HepG2 (cell line): Measurements from ENCODE around the gene OPRL1. TPM values are rescaled to one million over a fixed set of nuclear protein-coding genes. Genes with fewer than 3 reads are reported as not detected.

Source experiments
- ARNTL ChIP-seq: sonication (generic); formaldehyde crosslinking; IDR thresholded peaks from 2 replicates; pipeline ENCODE4 v1.4.0; 2020; ENCODE audit warnings: mild to moderate bottlenecking, missing genetic modification reagents
- CENPT ChIP-seq: sonication (generic); formaldehyde crosslinking; IDR thresholded peaks from 2 replicates; pipeline ENCODE4 v1.8.0; 2022; ENCODE audit warnings: low read depth, mild to moderate bottlenecking, moderate library complexity, missing genetic modification reagents
- GTF3A ChIP-seq: sonication (generic); formaldehyde crosslinking; conservative IDR thresholded peaks from 2 replicates; pipeline ENCODE4 v1.4.0; 2020; ENCODE audit warnings: mild to moderate bottlenecking, missing genetic modification reagents
- KLF6 ChIP-seq: IDR thresholded peaks from 2 replicates; pipeline ENCODE4 v1.8.0; 2016; ENCODE audit warnings: missing biosample characterization, missing genetic modification reagents
- NCOA1 ChIP-seq: sonication (generic); formaldehyde crosslinking; IDR thresholded peaks from 2 replicates; pipeline ENCODE4 v1.9.0; 2021; ENCODE audit warnings: missing genetic modification reagents
- NFE2L1 ChIP-seq: sonication (generic); formaldehyde crosslinking; IDR thresholded peaks from 2 replicates; pipeline ENCODE4 v1.4.0; 2020; ENCODE audit warnings: missing genetic modification reagents, mild to moderate bottlenecking, borderline replicate concordance
- SPEN ChIP-seq: sonication (generic); formaldehyde crosslinking; IDR thresholded peaks from 2 replicates; pipeline ENCODE4 v1.5.1; 2020; ENCODE audit warnings: low read depth, mild to moderate bottlenecking, missing genetic modification reagents
- SRY ChIP-seq: sonication (generic); formaldehyde crosslinking; IDR thresholded peaks from 2 replicates; pipeline ENCODE4 v1.8.0; 2022; ENCODE audit warnings: mild to moderate bottlenecking, missing genetic modification reagents
- TAF15 ChIP-seq: fragments of 200-400 bp; formaldehyde crosslinking; IDR thresholded peaks from one replicate; pipeline ENCODE4 v1.6.1; 2018; ENCODE audit warnings: mild to moderate bottlenecking, low read depth, low read length; ENCODE audit not compliant: poor library complexity, severe bottlenecking
- XRCC5 ChIP-seq: fragments of 200-400 bp; formaldehyde crosslinking; optimal IDR thresholded peaks from 2 replicates; pipeline ENCODE3; 2017; ENCODE audit warnings: mild to moderate bottlenecking, low read length
- ZBTB38 ChIP-seq: sonication (generic); formaldehyde crosslinking; IDR thresholded peaks from 2 replicates; pipeline ENCODE4 v1.5.1; 2020; ENCODE audit warnings: mild to moderate bottlenecking, missing genetic modification reagents
- ZNF331 ChIP-seq: sonication (generic); formaldehyde crosslinking; IDR thresholded peaks from 2 replicates; pipeline ENCODE4 v1.4.0; 2020; ENCODE audit warnings: missing genetic modification reagents
- ZNF430 ChIP-seq: sonication (generic); formaldehyde crosslinking; IDR thresholded peaks from 2 replicates; pipeline ENCODE4 v1.9.0; 2021; ENCODE audit warnings: mild to moderate bottlenecking, missing genetic modification reagents
- ZNF431 ChIP-seq: sonication (generic); formaldehyde crosslinking; IDR thresholded peaks from 2 replicates; pipeline ENCODE4 v1.9.0; 2022; ENCODE audit warnings: missing genetic modification reagents, low read depth, mild to moderate bottlenecking, borderline replicate concordance
- ZNF451 ChIP-seq: sonication (generic); formaldehyde crosslinking; IDR thresholded peaks from 2 replicates; pipeline ENCODE4 v1.5.0; 2020; ENCODE audit warnings: mild to moderate bottlenecking, missing genetic modification reagents
- polyA plus RNA-seq, 8 experiments: library from polyadenylated mRNA; depleted of rRNA in 3 of 8; stranded (reverse) in 7 of 8; unstranded in 1 of 8; fragments of >200 nt; fragmentation: Illumina TruSeq in 4 of 8; extraction: Trizol in 4 of 8; gene quantifications; 2 replicates each; pipeline versions ENCODE4 v1.2.1 to v1.2.3, GENCODE V29; 2011 to 2016; ENCODE audit warnings: low read depth in 4 of 8, missing spikeins in 1 of 8, mixed read lengths in 1 of 8; ENCODE audit not compliant: insufficient read depth in 1 of 8
- total RNA-seq, 5 experiments: library from RNA; depleted of rRNA; stranded (reverse); fragments of >200 nt; fragmentation: Illumina TruSeq; extraction: Trizol; gene quantifications; 2 replicates each; pipeline ENCODE4 v1.2.3, GENCODE V29; 2016; ENCODE audit warnings: low read depth in 1 of 5
- TF ChIP-seq, protein P1 (sequence below): sonication (generic); formaldehyde crosslinking; IDR thresholded peaks from 2 replicates; pipeline ENCODE4 v1.8.0; 2022; ENCODE audit warnings: low read depth, missing genetic modification reagents
- TF ChIP-seq, protein P2 (sequence below): sonication (generic); formaldehyde crosslinking; IDR thresholded peaks from 2 replicates; pipeline ENCODE4 v1.4.0; 2020; ENCODE audit warnings: missing genetic modification reagents
- TF ChIP-seq, protein P3 (sequence below): sonication (generic); formaldehyde crosslinking; IDR thresholded peaks from 2 replicates; pipeline ENCODE4 v1.8.1; 2022; ENCODE audit warnings: low read depth, mild to moderate bottlenecking, missing genetic modification reagents
- TF ChIP-seq, protein P4 (sequence below): sonication (generic); formaldehyde crosslinking; IDR thresholded peaks from 2 replicates; pipeline ENCODE4 v1.8.1; 2023; ENCODE audit warnings: missing genetic modification reagents, inconsistent platforms, borderline replicate concordance

OPRL1 gene
- total and polyA plus RNA-seq, 2 of the 13 experiments (the other 11 are each of a cell fraction or from before 2014, with no cell fraction given) = 0.35 to 0.71 TPM

DNA sequence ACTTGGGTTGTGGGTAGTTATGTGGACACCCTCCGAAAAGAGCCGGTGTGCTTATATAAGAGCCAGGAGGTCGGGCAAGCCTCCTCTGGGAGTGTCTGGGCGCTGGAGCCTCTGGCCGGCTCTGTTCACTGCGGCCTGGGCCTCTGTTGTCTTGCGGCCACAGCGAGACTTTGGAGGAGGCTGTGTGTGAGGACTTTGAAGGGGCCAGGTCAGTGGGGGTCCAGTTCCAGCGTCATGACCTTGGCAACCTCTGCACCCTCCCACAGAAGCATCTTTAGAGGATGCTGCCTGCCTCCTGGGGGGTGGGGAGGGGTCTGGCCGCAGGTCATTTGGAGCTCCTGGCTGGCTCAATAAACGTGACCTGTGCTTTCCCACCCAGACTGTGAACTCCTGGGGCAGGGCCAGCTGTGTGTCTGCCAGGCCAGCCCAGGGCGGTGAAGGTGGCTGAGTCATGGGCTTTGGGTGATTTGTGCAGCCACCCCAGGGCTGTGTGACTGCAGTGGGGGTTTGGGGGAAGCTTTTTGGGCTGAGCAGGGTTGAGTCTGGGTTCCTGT is 15.7 kb upstream of the OPRL1 start (continued):
- TF ChIP-seq, protein P1, sequence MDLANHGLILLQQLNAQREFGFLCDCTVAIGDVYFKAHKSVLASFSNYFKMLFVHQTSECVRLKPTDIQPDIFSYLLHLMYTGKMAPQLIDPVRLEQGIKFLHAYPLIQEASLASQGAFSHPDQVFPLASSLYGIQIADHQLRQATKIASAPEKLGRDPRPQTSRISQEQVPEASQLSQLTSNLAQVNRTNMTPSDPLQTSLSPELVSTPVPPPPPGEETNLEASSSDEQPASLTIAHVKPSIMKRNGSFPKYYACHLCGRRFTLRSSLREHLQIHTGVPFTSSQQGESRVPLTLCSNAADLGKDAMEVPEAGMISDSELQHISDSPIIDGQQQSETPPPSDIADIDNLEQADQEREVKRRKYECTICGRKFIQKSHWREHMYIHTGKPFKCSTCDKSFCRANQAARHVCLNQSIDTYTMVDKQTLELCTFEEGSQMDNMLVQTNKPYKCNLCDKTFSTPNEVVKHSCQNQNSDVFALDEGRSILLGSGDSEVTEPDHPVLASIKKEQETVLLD (CRISPR knock-in tag) = no peak
- TF ChIP-seq TAF15 (peak; percentile 70), KLF6 (no peak), NCOA1 (CRISPR knock-in tag) (no peak; the same call in 1 of the 2 replicates), ZNF430 (CRISPR knock-in tag) (peak; percentile 63; the same call in 1 of the 2 replicates), SRY (CRISPR knock-in tag) (no peak; the same call in 1 of the 2 replicates), ZNF331 (peak; percentile 2; the same call in 1 of the 2 replicates), ARNTL (CRISPR knock-in tag) (peak; percentile 82), ZNF431 (CRISPR knock-in tag) (no peak), NFE2L1 (peak; percentile 83; the same call in 1 of the 2 replicates), ZBTB38 (peak; percentile 59), SPEN (CRISPR knock-in tag) (peak; percentile 55; the same call in 1 of the 2 replicates), CENPT (CRISPR knock-in tag) (no peak), XRCC5 (peak; percentile 60), ZNF451 (CRISPR knock-in tag) (0 out of 2 replicates have a peak, but pooled peaks have one; percentile 37), GTF3A (CRISPR knock-in tag) (peak; percentile 95)
- TF ChIP-seq, protein P2, sequence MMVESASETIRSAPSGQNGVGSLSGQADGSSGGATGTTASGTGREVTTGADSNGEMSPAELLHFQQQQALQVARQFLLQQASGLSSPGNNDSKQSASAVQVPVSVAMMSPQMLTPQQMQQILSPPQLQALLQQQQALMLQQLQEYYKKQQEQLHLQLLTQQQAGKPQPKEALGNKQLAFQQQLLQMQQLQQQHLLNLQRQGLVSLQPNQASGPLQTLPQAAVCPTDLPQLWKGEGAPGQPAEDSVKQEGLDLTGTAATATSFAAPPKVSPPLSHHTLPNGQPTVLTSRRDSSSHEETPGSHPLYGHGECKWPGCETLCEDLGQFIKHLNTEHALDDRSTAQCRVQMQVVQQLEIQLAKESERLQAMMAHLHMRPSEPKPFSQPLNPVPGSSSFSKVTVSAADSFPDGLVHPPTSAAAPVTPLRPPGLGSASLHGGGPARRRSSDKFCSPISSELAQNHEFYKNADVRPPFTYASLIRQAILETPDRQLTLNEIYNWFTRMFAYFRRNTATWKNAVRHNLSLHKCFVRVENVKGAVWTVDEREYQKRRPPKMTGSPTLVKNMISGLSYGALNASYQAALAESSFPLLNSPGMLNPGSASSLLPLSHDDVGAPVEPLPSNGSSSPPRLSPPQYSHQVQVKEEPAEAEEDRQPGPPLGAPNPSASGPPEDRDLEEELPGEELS (CRISPR knock-in tag) = no peak
- TF ChIP-seq, protein P3, sequence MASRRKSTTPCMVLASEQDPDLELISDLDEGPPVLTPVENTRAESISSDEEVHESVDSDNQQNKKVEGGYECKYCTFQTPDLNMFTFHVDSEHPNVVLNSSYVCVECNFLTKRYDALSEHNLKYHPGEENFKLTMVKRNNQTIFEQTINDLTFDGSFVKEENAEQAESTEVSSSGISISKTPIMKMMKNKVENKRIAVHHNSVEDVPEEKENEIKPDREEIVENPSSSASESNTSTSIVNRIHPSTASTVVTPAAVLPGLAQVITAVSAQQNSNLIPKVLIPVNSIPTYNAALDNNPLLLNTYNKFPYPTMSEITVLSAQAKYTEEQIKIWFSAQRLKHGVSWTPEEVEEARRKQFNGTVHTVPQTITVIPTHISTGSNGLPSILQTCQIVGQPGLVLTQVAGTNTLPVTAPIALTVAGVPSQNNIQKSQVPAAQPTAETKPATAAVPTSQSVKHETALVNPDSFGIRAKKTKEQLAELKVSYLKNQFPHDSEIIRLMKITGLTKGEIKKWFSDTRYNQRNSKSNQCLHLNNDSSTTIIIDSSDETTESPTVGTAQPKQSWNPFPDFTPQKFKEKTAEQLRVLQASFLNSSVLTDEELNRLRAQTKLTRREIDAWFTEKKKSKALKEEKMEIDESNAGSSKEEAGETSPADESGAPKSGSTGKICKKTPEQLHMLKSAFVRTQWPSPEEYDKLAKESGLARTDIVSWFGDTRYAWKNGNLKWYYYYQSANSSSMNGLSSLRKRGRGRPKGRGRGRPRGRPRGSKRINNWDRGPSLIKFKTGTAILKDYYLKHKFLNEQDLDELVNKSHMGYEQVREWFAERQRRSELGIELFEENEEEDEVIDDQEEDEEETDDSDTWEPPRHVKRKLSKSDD (CRISPR knock-in tag) = no peak
- TF ChIP-seq, protein P4, sequence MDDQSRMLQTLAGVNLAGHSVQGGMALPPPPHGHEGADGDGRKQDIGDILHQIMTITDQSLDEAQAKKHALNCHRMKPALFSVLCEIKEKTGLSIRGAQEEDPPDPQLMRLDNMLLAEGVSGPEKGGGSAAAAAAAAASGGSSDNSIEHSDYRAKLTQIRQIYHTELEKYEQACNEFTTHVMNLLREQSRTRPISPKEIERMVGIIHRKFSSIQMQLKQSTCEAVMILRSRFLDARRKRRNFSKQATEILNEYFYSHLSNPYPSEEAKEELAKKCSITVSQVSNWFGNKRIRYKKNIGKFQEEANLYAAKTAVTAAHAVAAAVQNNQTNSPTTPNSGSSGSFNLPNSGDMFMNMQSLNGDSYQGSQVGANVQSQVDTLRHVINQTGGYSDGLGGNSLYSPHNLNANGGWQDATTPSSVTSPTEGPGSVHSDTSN (CRISPR knock-in tag) = no peak
